GM18499 (cell line): ENCODE measurements around the gene SRGAP3.

Experiments used
- ATAC-seq: cut with Tn5 transposase; IDR thresholded peaks from one replicate; pipeline ENCODE4 v1.9.1; 2021; ENCODE audit warnings: moderate number of reproducible peaks; ENCODE audit not compliant: insufficient read depth, unreplicated experiment

SRGAP3 gene

DNA sequence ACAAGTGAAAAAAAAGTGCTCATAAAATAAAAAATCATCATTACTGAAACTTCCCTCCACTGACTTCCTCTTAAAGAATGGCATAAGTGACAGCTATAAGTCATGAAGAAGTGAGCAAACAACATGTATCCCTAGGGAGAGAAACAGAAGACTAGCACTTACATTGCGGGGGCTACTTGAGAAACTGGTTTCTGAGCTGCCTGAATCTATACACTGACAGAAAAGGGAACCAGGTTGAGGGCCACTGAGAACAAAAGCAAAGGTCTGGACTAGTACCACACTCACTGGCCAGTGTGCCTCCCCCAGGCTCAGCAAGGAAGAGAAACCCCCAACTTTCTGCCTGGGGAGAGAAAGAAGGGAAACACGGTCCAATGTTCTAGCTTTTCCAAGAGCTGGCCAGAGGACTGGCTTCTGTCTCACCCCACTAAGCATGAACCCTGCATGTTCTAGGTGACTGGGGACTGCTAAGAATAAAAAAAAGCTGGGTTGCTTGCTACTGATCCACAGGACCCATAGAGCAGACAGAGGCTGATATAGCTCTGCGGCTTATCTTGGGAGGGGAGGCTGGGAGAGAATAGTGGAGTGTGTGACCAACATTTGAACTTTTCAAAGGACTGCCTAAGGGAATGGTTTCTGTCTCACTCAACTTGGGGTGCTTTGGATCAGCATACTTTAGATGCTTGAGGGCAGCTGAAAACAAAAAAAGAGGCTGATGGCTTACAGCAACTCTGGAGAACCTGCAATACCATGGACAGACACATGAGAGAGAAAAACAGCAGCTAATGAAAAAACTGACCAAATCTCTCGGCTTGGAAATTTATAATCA lies 294.3 kb downstream of the SRGAP3 start:
- peak; percentile 83 for ATAC-seq

DNA sequence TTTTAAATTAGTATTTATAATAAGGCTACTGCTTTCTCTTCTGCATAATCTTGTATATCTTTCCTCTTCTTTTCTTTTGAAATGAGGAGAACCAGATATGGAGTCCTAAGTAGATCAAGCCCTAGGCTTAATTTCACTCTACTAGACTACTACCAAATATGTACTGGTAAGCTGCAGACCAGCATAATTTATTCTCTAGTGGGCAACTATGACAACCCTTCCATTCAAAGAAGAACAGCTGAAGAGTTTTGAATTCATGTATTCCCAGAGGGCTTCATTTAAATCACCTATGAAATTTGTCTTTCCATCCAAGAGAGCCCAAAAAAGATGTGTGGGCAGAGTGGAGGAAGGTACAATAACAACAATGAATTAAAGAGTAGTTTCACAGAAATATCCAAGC lies 296.1 kb downstream of the SRGAP3 start:
- no peak for ATAC-seq

DNA sequence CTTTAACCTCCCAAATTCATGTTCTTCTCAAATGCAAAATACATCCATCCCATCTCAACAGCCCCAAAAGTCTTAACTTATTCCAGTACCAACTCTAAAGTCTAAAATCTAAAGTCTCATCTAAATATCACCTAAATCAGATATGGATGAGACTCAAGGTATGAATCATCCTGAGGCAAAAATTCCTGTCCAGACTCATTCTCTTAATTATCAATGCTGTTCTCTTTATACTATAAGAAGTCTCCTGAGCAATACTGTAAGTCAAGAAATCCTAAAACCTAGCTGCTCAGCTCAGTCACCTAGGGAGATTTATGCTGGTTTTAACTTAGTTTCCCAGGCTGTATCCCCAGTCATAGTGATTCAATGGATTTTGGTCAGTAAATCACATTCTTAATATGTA lies 297.3 kb downstream of the SRGAP3 start:
- ATAC-seq: no peak

DNA sequence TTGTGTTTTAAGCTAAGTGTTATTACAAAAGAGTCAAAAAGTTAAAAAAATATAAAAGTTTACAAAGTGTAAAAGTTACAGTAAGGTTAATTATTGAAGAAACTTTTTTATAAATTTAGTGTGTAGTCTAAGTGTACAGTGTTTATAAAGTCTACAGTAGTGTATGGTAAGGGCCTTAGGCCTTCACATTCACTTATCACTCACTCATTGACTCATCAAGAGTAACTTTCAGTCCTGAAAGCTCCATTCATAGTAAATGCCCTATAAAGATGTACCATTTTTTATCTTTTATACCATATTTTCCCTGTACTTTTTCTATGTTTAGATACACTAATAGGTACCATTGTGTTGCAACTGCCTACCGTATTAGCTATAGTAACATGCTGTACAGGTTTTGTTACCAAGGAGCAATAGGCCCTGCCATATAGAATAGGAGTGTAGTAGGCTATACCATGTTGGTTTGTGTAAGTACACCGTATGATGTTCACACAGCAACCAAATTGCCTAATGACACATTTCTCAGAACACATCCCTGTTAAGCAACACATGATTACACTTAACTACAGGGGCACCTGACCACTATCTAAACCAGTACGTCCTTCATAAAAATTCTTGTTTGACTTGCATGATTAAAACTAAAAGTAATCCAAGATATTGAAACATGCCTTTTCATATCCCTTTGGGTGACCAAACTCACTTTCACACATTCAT lies 303.4 kb downstream of the SRGAP3 start:
- no peak for ATAC-seq

DNA sequence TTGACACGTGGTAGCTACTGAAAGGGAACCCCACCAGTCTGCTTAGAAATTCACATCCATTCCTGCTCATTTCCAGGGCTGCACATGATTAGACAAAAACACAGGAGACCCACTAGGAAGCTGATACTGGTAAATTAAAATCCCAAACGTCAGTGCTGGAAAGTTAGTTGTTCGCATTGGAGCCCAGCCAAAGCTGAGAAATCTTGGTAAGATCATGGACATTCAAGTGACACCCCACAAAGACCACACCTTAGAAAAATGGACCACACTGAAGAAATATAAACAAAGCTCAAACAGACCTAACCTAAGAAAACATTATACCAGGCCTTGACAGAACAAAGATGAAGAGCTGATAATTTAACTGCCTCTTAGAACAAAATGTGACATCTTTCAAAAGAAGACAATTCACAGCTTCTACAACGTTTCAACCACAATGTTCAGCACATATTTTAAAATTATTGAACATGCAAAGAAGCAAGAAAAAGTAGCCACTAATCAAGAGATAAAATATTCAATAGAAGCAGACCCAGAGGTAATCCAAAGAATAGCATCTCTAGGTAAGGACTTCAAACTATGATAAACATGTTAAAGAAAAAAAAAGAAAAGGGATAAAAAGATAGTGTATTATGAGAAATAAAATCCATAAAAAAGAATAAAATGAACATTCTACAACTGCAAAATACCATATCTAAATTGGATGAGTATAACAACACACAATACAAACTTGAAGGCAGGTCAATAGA lies 306.5 kb downstream of the SRGAP3 start:
- ATAC-seq: no peak

DNA sequence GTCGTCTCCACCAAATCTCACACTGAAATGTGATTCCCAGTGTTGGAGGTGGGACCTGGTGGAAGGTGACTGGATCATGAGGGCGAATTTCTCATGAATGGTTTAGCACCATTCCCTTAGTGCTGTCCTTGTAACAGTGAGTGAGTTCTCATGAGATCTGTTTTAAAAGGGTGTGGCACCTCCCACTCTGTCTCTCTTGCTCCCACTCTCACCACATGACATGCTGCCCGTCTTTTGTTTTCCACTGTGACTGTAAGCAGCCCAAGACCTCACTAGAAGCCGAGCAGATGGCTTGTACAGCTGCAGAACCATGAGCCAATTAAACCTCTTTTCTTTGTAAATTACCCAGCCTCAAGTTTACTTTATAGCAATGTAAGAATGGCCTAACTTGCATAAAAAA lies 307.3 kb downstream of the SRGAP3 start:
- ATAC-seq: no peak

DNA sequence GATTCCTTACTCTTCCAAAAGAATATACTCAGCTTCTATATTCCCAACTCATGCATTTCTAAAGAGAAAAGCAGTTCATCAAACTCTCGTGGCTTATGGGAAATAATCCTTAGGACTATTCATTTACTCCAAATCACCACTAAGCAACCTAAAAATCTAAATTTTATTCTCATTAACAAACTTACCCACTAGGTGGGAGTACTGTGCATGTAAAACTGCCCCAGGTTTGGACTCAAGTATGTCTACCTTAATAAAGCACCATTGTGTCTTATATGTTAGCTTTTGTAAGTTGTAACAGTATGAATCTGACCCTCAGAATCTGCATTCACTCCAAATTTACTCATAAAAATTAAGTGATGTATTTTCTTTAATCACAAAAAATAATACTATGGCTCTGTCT lies 311.4 kb downstream of the SRGAP3 start:
- no peak for ATAC-seq

DNA sequence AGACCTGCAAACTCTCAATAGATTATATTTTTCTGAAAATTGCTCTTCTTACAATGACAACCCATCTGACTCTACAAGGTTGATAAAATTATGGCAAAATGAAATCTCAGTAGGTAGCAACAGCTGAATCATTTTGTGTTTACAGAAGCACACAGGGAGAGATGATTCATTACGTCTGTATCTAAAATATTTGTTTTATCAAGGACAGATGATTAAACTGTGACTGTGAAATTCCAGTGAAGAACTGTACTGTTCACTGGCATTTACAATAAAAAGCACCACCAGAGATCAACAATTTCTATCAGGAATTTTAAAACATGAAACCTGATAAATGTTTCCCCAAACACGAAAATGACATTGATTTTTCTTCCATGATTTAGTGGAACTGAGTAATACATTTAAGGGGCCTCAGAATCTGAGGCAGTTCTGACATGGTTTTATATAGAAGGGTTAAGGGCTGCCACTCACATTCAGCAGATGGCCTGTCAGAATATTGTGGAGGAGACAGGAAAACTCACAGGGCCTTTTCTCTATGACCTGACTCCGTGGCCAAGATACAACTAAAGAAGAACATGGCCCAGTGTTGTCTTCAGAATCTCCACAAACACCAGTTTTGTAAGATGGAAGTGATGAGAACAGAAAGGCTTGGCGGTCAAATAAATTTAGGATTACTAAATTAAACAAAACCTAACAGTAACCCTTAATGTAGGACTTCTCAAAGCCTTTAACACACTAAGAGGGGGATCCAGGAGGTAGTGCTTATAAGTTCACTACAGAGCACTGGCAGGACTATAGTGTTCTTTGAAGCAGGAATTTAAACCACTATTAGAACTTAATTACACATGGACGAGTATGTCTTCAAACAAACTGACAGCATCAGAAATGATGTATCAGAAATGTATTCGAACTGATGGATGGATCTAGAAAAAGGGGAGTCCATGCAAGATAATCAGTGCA lies 312.1 kb downstream of the SRGAP3 start:
- no peak for ATAC-seq

DNA sequence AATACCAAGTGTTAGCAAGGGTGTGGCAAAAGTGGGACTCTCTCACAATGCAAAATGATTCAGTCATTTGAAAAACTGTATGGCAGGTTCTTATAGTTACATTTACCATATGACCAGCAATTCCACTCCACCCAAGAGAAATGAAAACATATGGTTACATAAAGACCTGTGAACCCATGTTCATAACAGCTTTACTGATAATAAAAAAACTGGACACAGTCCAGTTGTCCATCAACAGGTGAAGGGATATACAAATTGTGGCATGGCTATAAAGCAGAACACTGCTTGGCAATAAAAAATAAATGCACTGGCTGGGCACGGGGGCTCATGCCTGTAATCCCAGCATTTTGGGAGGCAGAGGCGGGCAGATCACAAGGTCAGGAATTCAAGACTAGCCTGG lies 316.9 kb downstream of the SRGAP3 start:
- ATAC-seq: no peak

DNA sequence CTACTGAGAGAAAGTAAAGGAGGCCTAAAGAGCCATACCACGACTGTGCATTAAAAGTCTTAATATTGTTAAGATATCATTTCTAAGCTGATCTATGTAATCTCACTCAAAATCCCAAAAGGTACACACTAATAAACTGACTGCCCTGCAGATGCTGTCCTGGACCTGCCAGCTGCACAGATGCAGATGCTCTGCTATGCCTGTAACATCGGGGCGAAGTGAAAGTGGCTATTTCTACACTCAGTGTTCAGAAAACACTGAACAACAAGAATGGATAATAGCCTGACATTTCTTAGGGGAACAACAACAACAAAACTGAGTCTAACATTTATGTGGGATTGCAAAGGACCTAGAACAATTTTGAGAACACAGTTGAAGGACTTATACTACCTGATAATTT lies 318.1 kb downstream of the SRGAP3 start:
- ATAC-seq: no peak
